Suprapubic skin (tissue), 4 donors: Measurements from ENCODE around the gene SH3BP1.

Experiments
- CTCF ChIP-seq, 2 donors: fragments of 200-600 bp in 1 of 2; fragments of 450-650 bp in 1 of 2; sonication (generic) in 1 of 2; IDR thresholded peaks; one replicate each; pipeline ENCODE4 v1.5.1; 2016 to 2019; ENCODE audit warnings: antibody characterized with exemption in 2 of 2, mild to moderate bottlenecking in 1 of 2, moderate library complexity in 1 of 2
- EP300 ChIP-seq: sonication (generic); formaldehyde crosslinking; IDR thresholded peaks from one replicate; pipeline ENCODE4 v1.6.1; 2017; ENCODE audit warnings: antibody characterized with exemption
- POLR2A ChIP-seq, 2 donors: fragments of 450-650 bp; IDR thresholded peaks; one replicate each; pipeline ENCODE4 v1.6.1; 2017; ENCODE audit warnings: antibody characterized with exemption in 2 of 2, mild to moderate bottlenecking in 2 of 2, moderate library complexity in 2 of 2
- POLR2AphosphoS5 ChIP-seq, 3 donors: sonication (generic); formaldehyde crosslinking; IDR thresholded peaks; one replicate each; pipeline ENCODE4 v1.6.1; 2017; ENCODE audit warnings: antibody characterized with exemption in 3 of 3

GRCh38 chr22:37639771-37640590 is 512 bp downstream of the SH3BP1 start:
- TF ChIP-seq POLR2A (IDR thresholded peaks at IDR 0.05), result no peak
- no peak for TF ChIP-seq CTCF (IDR thresholded peaks at IDR 0.05)
- no peak for TF ChIP-seq EP300
- TF ChIP-seq POLR2AphosphoS5 (IDR thresholded peaks at IDR 0.05), result no peak
